Stimulated activated naive B cell treated with anti-CD40 and anti-IgM and Interleukin-4, amounts not matched to agents 10 μg/mL and 1 μg/mL and 100 μg/mL, for 72 hours (primary cell): ENCODE data around the gene CNN1.
"Not testable (repeated sequence)": the region's sequence is repeated elsewhere in the genome, so short reads cannot be mapped to it uniquely, and the experiment has no call there.

ENCODE experiments used
- ATAC-seq, 2 donors: fragments of 150-1000 bp; cut with Tn5 transposase; replicated peaks; 2 replicates each; pipeline ENCODE4 v1.10.0; 2021; ENCODE audit warnings: moderate library complexity in 1 of 2
- DNase-seq: peaks from one replicate; pipeline ENCODE4 v3.0.0; 2021
- H3K27ac Mint-ChIP-seq: one replicate; pipeline ENCODE4 v1.8.0; 2022; ENCODE audit warnings: mild to moderate bottlenecking, mixed read lengths
- H3K27me3 Mint-ChIP-seq, 2 donors: one replicate each; pipeline ENCODE4 v1.8.0; 2022; ENCODE audit warnings: mixed read lengths in 2 of 2
- H3K36me3 Mint-ChIP-seq, 2 donors: one replicate each; pipeline ENCODE4 v1.8.0; 2022; ENCODE audit warnings: mixed read lengths in 2 of 2, mild to moderate bottlenecking in 1 of 2
- H3K4me1 Mint-ChIP-seq, 2 donors: one replicate each; pipeline ENCODE4 v1.8.0; 2022; ENCODE audit warnings: mixed read lengths in 2 of 2, mild to moderate bottlenecking in 1 of 2
- H3K4me3 Mint-ChIP-seq, 2 donors: one replicate each; pipeline ENCODE4 v1.8.0; 2022; ENCODE audit warnings: mild to moderate bottlenecking in 2 of 2, mixed read lengths in 2 of 2, moderate library complexity in 1 of 2
- H3K9me3 Mint-ChIP-seq, 2 donors: one replicate each; pipeline ENCODE4 v1.8.0; 2022; ENCODE audit warnings: mixed read lengths in 2 of 2, mild to moderate bottlenecking in 1 of 2

CNN1 gene

GRCh38 chr19:11549386-11549953 lies 10.8 kb downstream of the CNN1 start:
- H3K4me3 Mint-ChIP-seq = no peak overlapping the region
- ATAC-seq (no peak), DNase-seq (no peak)
- H3K4me1 Mint-ChIP-seq = peaks cover 11 to 19% of the 10 kb centered on the region in 2 donors
- no peaks in the 10 kb centered on the region for H3K9me3 Mint-ChIP-seq
- no peak overlapping the region for H3K27ac Mint-ChIP-seq
- peaks cover 26 to 37% of the 10 kb centered on the region in 2 donors for H3K36me3 Mint-ChIP-seq
- H3K27me3 Mint-ChIP-seq = peaks cover 4 to 8% of the 10 kb centered on the region in 2 donors

GRCh38 chr19:11550265-11550664 lies 11.6 kb downstream of the CNN1 start:
- Mint-ChIP-seq H3K27ac (no peak overlapping the region), H3K4me3 (peak overlapping the region in 1 of 2 donors; percentile 29), H3K9me3 (no peaks in the 10 kb centered on the region), H3K27me3 (peaks cover under 1 to 3% of the 10 kb centered on the region in 2 donors), H3K36me3 (peaks cover 26 to 38% of the 10 kb centered on the region in 2 donors), H3K4me1 (peaks cover 12 to 21% of the 10 kb centered on the region in 2 donors)
- DNase-seq = no peak
- ATAC-seq = no peak

GRCh38 chr19:11551603-11552235 lies 13.1 kb downstream of the CNN1 start:
- H3K36me3 Mint-ChIP-seq = peaks cover 37 to 51% of the 10 kb centered on the region in 2 donors
- H3K9me3 Mint-ChIP-seq = no peaks in the 10 kb centered on the region
- H3K27ac Mint-ChIP-seq = no peak overlapping the region
- DNase-seq (no peak), ATAC-seq (peak; percentile 42 to 50)
- no peak overlapping the region for H3K4me3 Mint-ChIP-seq
- peaks cover 23 to 35% of the 10 kb centered on the region in 2 donors for H3K4me1 Mint-ChIP-seq
- H3K27me3 Mint-ChIP-seq = no peaks in the 10 kb centered on the region

GRCh38 chr19:11552666-11553372 lies 14.2 kb downstream of the CNN1 start:
- no peaks in the 10 kb centered on the region for H3K9me3 Mint-ChIP-seq
- peak overlapping the region; percentile 73 for H3K27ac Mint-ChIP-seq
- no peak overlapping the region for H3K4me3 Mint-ChIP-seq
- DNase-seq (no peak), ATAC-seq (no peak)
- peaks cover 29 to 45% of the 10 kb centered on the region in 2 donors for H3K4me1 Mint-ChIP-seq
- H3K36me3 Mint-ChIP-seq = peaks cover 41 to 57% of the 10 kb centered on the region in 2 donors
- no peaks in the 10 kb centered on the region for H3K27me3 Mint-ChIP-seq

- Mint-ChIP-seq H3K4me3 (peak overlapping the region; percentile 6 to 55), H3K4me1 (peaks cover 38 to 53% of the 10 kb centered on the region in 2 donors), H3K27ac (peak overlapping the region; percentile 87), H3K27me3 (no peaks in the 10 kb centered on the region), H3K36me3 (peaks cover 41 to 63% of the 10 kb centered on the region in 2 donors), H3K9me3 (no peaks in the 10 kb centered on the region)
- ATAC-seq (peak; percentile 17 to 18), DNase-seq (no peak)
Measured at GRCh38 chr19:11554160-11554559, 15.5 kb downstream of the CNN1 start.

GRCh38 chr19:11555246-11555645 lies 16.6 kb downstream of the CNN1 start:
- ATAC-seq (no peak), DNase-seq (no peak)
- H3K4me1 Mint-ChIP-seq = peaks cover 43 to 59% of the 10 kb centered on the region in 2 donors
- H3K9me3 Mint-ChIP-seq = no peaks in the 10 kb centered on the region
- H3K27me3 Mint-ChIP-seq = no peaks in the 10 kb centered on the region
- peak overlapping the region in 1 of 2 donors; percentile 59 for H3K4me3 Mint-ChIP-seq
- H3K27ac Mint-ChIP-seq = peak overlapping the region; percentile 65
- H3K36me3 Mint-ChIP-seq = peaks cover 41 to 65% of the 10 kb centered on the region in 2 donors

- H3K9me3 Mint-ChIP-seq = no peaks in the 10 kb centered on the region
Measured at GRCh38 chr19:11556634-11557420, 18.2 kb downstream of the CNN1 start.

GRCh38 chr19:11558881-11559828 lies 20.5 kb downstream of the CNN1 start, which contains the start of gene ELOF1:
TSS of gene ELOF1 (minus strand) at chr19:11559230. CDS start at chr19:11554347, 4,883 bp downstream.
- no peaks in the 10 kb centered on the region for H3K9me3 Mint-ChIP-seq
- peak; percentile 88 for ATAC-seq
- H3K27me3 Mint-ChIP-seq = no peaks in the 10 kb centered on the region
- peaks cover 52 to 71% of the 10 kb centered on the region in 2 donors for H3K4me1 Mint-ChIP-seq
- H3K27ac Mint-ChIP-seq = peak within 1 kb of the TSS; percentile 99
- peak; percentile 97 for DNase-seq
- H3K4me3 Mint-ChIP-seq = peak within 1 kb of the TSS; percentile 92 to 97
- peaks cover 20 to 44% of the 10 kb centered on the region in 2 donors for H3K36me3 Mint-ChIP-seq

More at GRCh38 chr19:11556634-11557420, 18.2 kb downstream of the CNN1 start:
- DNase-seq (no peak), ATAC-seq (no peak)
- H3K4me1 Mint-ChIP-seq = peaks cover 49 to 69% of the 10 kb centered on the region in 2 donors
- no peaks in the 10 kb centered on the region for H3K27me3 Mint-ChIP-seq
- H3K27ac Mint-ChIP-seq = peak overlapping the region; percentile 80
- peak overlapping the region; percentile 63 to 70 for H3K4me3 Mint-ChIP-seq
- H3K36me3 Mint-ChIP-seq = peaks cover 35 to 56% of the 10 kb centered on the region in 2 donors

- Mint-ChIP-seq H3K36me3 (peaks cover 16 to 41% of the 10 kb centered on the region in 2 donors), H3K4me3 (peak overlapping the region; percentile 92 to 97), H3K27me3 (no peaks in the 10 kb centered on the region), H3K9me3 (no peaks in the 10 kb centered on the region), H3K27ac (peak overlapping the region; percentile 98), H3K4me1 (peaks cover 50 to 76% of the 10 kb centered on the region in 2 donors)
- ATAC-seq = peak; percentile 70 to 75
- DNase-seq = peak; percentile 79
Measured at GRCh38 chr19:11560404-11561051, 21.9 kb downstream of the CNN1 start.

- Mint-ChIP-seq H3K27ac (peak overlapping the region; percentile 91), H3K4me3 (no peak overlapping the region), H3K4me1 (peaks cover 37 to 66% of the 10 kb centered on the region in 2 donors), H3K27me3 (no peaks in the 10 kb centered on the region), H3K36me3 (peaks cover 10 to 33% of the 10 kb centered on the region in 2 donors), H3K9me3 (peaks cover 2 to 3% of the 10 kb centered on the region in 2 donors)
- no peak for ATAC-seq
- DNase-seq = no peak
Measured at GRCh38 chr19:11563532-11563931, 24.9 kb downstream of the CNN1 start.

GRCh38 chr19:11564082-11564807 lies 25.6 kb downstream of the CNN1 start:
- not testable (repeated sequence) for DNase-seq, H3K27me3 Mint-ChIP-seq, ATAC-seq, H3K9me3 Mint-ChIP-seq
- Mint-ChIP-seq H3K27ac (peak overlapping the region; percentile 90), H3K4me3 (peak overlapping the region in 1 of 2 donors; percentile 41), H3K4me1 (peaks cover 37 to 71% of the 10 kb centered on the region in 2 donors), H3K36me3 (peaks cover 10 to 33% of the 10 kb centered on the region in 2 donors)

- Mint-ChIP-seq H3K4me1 (peaks cover 38 to 75% of the 10 kb centered on the region in 2 donors), H3K36me3 (peaks cover 10 to 31% of the 10 kb centered on the region in 2 donors), H3K27ac (peak overlapping the region; percentile 99), H3K4me3 (peak overlapping the region; percentile 82 to 91)
- DNase-seq, H3K9me3 Mint-ChIP-seq, ATAC-seq, H3K27me3 Mint-ChIP-seq: not testable (repeated sequence)
Measured at GRCh38 chr19:11565649-11565980, 27.0 kb downstream of the CNN1 start.
